ENCODE results near the gene ANAPC7. TPM values are rescaled to one million over a fixed set of nuclear protein-coding genes. Genes with fewer than 3 reads are reported as not detected.

ANAPC7 gene
- total and polyA plus RNA-seq, 11 donors: 26.5 to 41.3 (median 35.1) TPM

GRCh38 chr12:110371408-110372055, 32.0 kb downstream of the ANAPC7 start:
- peaks cover 0 to 66% (median 49%) of the 10 kb centered on the region in 9 donors for H3K36me3 ChIP-seq
- H3K4me3 ChIP-seq: no peak overlapping the region
- no peak for DNase-seq
- TF ChIP-seq CTCF (IDR thresholded peaks at IDR 0.05) (no peak), POLR2A (IDR thresholded peaks at IDR 0.05) (no peak)
- intact Hi-C loops (cut with DNase I): no loop called here
- H3K9me3 ChIP-seq: no peaks in the 10 kb centered on the region
- WGBS, 4 donors: 68 to 79% (median 71%) methylated on average over 8 to 13 of the region's 13 CpGs
- H3K27me3 ChIP-seq: no peaks in the 10 kb centered on the region
- ATAC-seq: no peak
- peak overlapping the region in 1 of 12 donors; percentile 17 for H3K27ac ChIP-seq
- peaks cover 0 to 46% (median 19%) of the 10 kb centered on the region in 12 donors for H3K4me1 ChIP-seq

GRCh38 chr12:110370732-110371231, 32.7 kb downstream of the ANAPC7 start:
- Histone ChIP-seq H3K27me3 (no peaks in the 10 kb centered on the region), H3K9me3 (no peaks in the 10 kb centered on the region), H3K36me3 (peaks cover 0 to 58% (median 43%) of the 10 kb centered on the region in 9 donors), H3K4me3 (no peak overlapping the region), H3K27ac (no peak overlapping the region), H3K4me1 (peaks cover 0 to 46% (median 19%) of the 10 kb centered on the region in 12 donors)
- TF ChIP-seq CTCF (IDR thresholded peaks at IDR 0.05) (no peak), POLR2A (IDR thresholded peaks at IDR 0.05) (no peak)
- ATAC-seq (no peak), DNase-seq (no peak)
- 68 to 82% (median 80%) methylated on average over 9 to 13 of the region's 13 CpGs for WGBS, 4 donors
- intact Hi-C loops (cut with DNase I): no loop called here

GRCh38 chr12:110369992-110370391, 33.5 kb downstream of the ANAPC7 start:
- peaks cover 0 to 46% (median 19%) of the 10 kb centered on the region in 12 donors for H3K4me1 ChIP-seq
- peaks cover 0 to 50% (median 36%) of the 10 kb centered on the region in 9 donors for H3K36me3 ChIP-seq
- TF ChIP-seq CTCF (IDR thresholded peaks at IDR 0.05) (no peak), POLR2A (IDR thresholded peaks at IDR 0.05) (no peak)
- no peaks in the 10 kb centered on the region for H3K27me3 ChIP-seq
- intact Hi-C loops (cut with DNase I): no loop called here
- ATAC-seq (no peak), DNase-seq (no peak)
- WGBS, 4 donors: 95 to 98% (median 97%) methylated on average over 8 of the region's 8 CpGs
- H3K9me3 ChIP-seq: no peaks in the 10 kb centered on the region
- H3K27ac ChIP-seq: no peak overlapping the region
- no peak overlapping the region for H3K4me3 ChIP-seq

GRCh38 chr12:110367181-110367864, 36.2 kb downstream of the ANAPC7 start:
- intact Hi-C loops (cut with DNase I): no loop called here
- no peak overlapping the region for H3K4me3 ChIP-seq
- peaks cover 0 to 24% (median 2%) of the 10 kb centered on the region in 12 donors for H3K4me1 ChIP-seq
- H3K27me3 ChIP-seq: no peaks in the 10 kb centered on the region
- ATAC-seq: peak in 1 of 4 donors; percentile 18
- TF ChIP-seq POLR2A (IDR thresholded peaks at IDR 0.05): no peak
- WGBS, 4 donors: 77 to 88% (median 79%) methylated on average over 15 of the region's 15 CpGs
- H3K9me3 ChIP-seq: no peaks in the 10 kb centered on the region
- no peak for DNase-seq
- peaks cover 0 to 24% (median 10%) of the 10 kb centered on the region in 9 donors for H3K36me3 ChIP-seq
- H3K27ac ChIP-seq: peak overlapping the region in 2 of 12 donors; percentile 9 to 60
